Measurements from ENCODE around the gene PLXNC1.

- TF ChIP-seq CTCF (IDR thresholded peaks at IDR 0.05) (no peak), POLR2A (IDR thresholded peaks at IDR 0.05) (no peak)
Measured at GRCh38 chr12:94126067-94126466, 22.3 kb upstream of the PLXNC1 start.

Data from upper lobe of left lung (tissue), 4 donors.